GM23338 (cell line): ENCODE measurements around the gene TRPM3. TPM values are rescaled to one million over a fixed set of nuclear protein-coding genes. Genes with fewer than 3 reads are reported as not detected.
A peak's percentile ranks its signal among the peaks of the same experiment; 100 is the strongest.

Experiments used
- ATAC-seq: fragments of 200-7000 bp; cut with Tn5 transposase; 3 replicates; pipeline ENCODE4 v1.9.1; 2020
- DNase-seq: peaks from one replicate; pipeline ENCODE4 v3.0.0-alpha.2; 2015; ENCODE audit warnings: low spot score
- H2AFZ ChIP-seq: fragments of 200-600 bp; sonication (generic); 2 replicates; pipeline ENCODE4 v1.8.0; 2016; ENCODE audit warnings: antibody characterized with exemption, mild to moderate bottlenecking, moderate library complexity
- H3F3A ChIP-seq: fragments of 200-600 bp; sonication (generic); replicated peaks from 2 replicates; pipeline ENCODE4 v1.8.0; 2017; ENCODE audit warnings: antibody characterized with exemption, mixed run types, low read depth
- H3K27ac ChIP-seq: fragments of 200-600 bp; sonication (generic); 2 replicates; pipeline ENCODE4 v1.6.1; 2016; ENCODE audit warnings: low read depth
- H3K27me3 ChIP-seq: fragments of 200-600 bp; sonication (generic); 2 replicates; pipeline ENCODE4 v1.8.0; 2016; ENCODE audit warnings: mild to moderate bottlenecking, mixed run types, moderate library complexity; ENCODE audit not compliant: insufficient read depth
- H3K36me3 ChIP-seq: fragments of 200-600 bp; sonication (generic); 2 replicates; pipeline ENCODE4 v1.8.0; 2016; ENCODE audit warnings: mild to moderate bottlenecking; ENCODE audit not compliant: insufficient read depth
- H3K4me1 ChIP-seq: fragments of 200-600 bp; sonication (generic); 2 replicates; pipeline ENCODE4 v1.8.0; 2016; ENCODE audit warnings: mild to moderate bottlenecking, moderate library complexity; ENCODE audit not compliant: insufficient read depth
- H3K4me2 ChIP-seq: fragments of 200-600 bp; sonication (generic); 2 replicates; pipeline ENCODE4 v1.7.1; 2017; ENCODE audit warnings: mixed run types
- H3K4me3 ChIP-seq: fragments of 200-600 bp; sonication (generic); 2 replicates; pipeline ENCODE4 v1.6.1; 2016; ENCODE audit warnings: mixed run types
- H3K79me2 ChIP-seq: fragments of 200-600 bp; sonication (generic); replicated peaks from 2 replicates; pipeline ENCODE4 v1.8.0; 2017; ENCODE audit warnings: mild to moderate bottlenecking; ENCODE audit not compliant: insufficient read depth
- H3K9me2 ChIP-seq: fragments of 200-600 bp; sonication (generic); 2 replicates; pipeline ENCODE4 v1.8.0; 2017; ENCODE audit not compliant: insufficient read depth
- H4K20me1 ChIP-seq: fragments of 200-600 bp; sonication (generic); replicated peaks from 2 replicates; pipeline ENCODE4 v1.8.0; 2017; ENCODE audit warnings: mild to moderate bottlenecking; ENCODE audit not compliant: insufficient read depth
- H3K27ac Mint-ChIP-seq: 2 replicates; pipeline ENCODE4 v1.8.0; 2020; ENCODE audit warnings: inconsistent platforms, mild to moderate bottlenecking, moderate library complexity, mixed read lengths
- H3K27me3 Mint-ChIP-seq: 3 replicates; pipeline ENCODE4 v1.8.0; 2022; ENCODE audit warnings: low read depth, mild to moderate bottlenecking, moderate library complexity, mixed read lengths, inconsistent platforms; ENCODE audit not compliant: insufficient read depth, poor library complexity
- H3K36me3 Mint-ChIP-seq: 3 replicates; pipeline ENCODE4 v1.8.0; 2021; ENCODE audit warnings: low read depth, mild to moderate bottlenecking, inconsistent platforms, moderate library complexity, mixed read lengths
- H3K4me1 Mint-ChIP-seq: 3 replicates; pipeline ENCODE4 v1.8.0; 2020; ENCODE audit warnings: mild to moderate bottlenecking, inconsistent platforms, mixed read lengths
- H3K4me3 Mint-ChIP-seq: 3 replicates; pipeline ENCODE4 v1.8.0; 2021; ENCODE audit warnings: moderate library complexity, mild to moderate bottlenecking, inconsistent platforms, mixed read lengths
- H3K9me3 Mint-ChIP-seq: 3 replicates; pipeline ENCODE4 v1.8.0; 2020; ENCODE audit warnings: moderate library complexity, mild to moderate bottlenecking, inconsistent platforms, mixed read lengths
- JUNB ChIP-seq: IDR thresholded peaks from one replicate; pipeline ENCODE4 v1.6.1; 2016; ENCODE audit warnings: antibody characterized with exemption; ENCODE audit not compliant: unreplicated experiment
- NANOG ChIP-seq: IDR thresholded peaks from 2 replicates; pipeline ENCODE4 v1.6.1; 2016; ENCODE audit warnings: antibody characterized with exemption, borderline replicate concordance
- POLR2AphosphoS5 ChIP-seq: IDR thresholded peaks from 2 replicates; pipeline ENCODE4 v1.6.1; 2016; ENCODE audit warnings: antibody characterized with exemption, low read depth
- STAT1 ChIP-seq: IDR thresholded peaks from one replicate; pipeline ENCODE4 v1.6.1; 2016; ENCODE audit warnings: antibody characterized with exemption; ENCODE audit not compliant: unreplicated experiment
- ZNF114 ChIP-seq: fragments of 250-450 bp; sonication (Bioruptor Pico); IDR thresholded peaks from 2 replicates; pipeline ENCODE4 v1.5.0; 2020; ENCODE audit warnings: mild to moderate bottlenecking, moderate library complexity
- ZNF331 ChIP-seq: fragments of 250-450 bp; sonication (Bioruptor Pico); IDR thresholded peaks from 2 replicates; pipeline ENCODE4 v1.5.0; 2020; ENCODE audit warnings: low read depth, mild to moderate bottlenecking, moderate library complexity
- polyA plus RNA-seq: library from polyadenylated mRNA; unstranded; fragments of >200 nt; fragmentation: Nextera tagmentation; extraction: Ambion mirVana; gene quantifications from 2 replicates; pipeline ENCODE4 v1.2.1, GENCODE V29; 2016
- total RNA-seq: library from RNA; depleted of rRNA; stranded (reverse); fragments of >200 nt; shearing (Covaris generic); gene quantifications from 2 replicates; pipeline ENCODE4 v1.2.3, GENCODE V29; 2014
- TF ChIP-seq, protein P1 (sequence below), 2 experiments: fragments of 200-600 bp in 1 of 2; sonication (generic) in 1 of 2; conservative IDR thresholded peaks; 2 replicates each; pipeline versions ENCODE4 v1.5.1 to v1.6.1; 2016 to 2017; ENCODE audit warnings: antibody characterized with exemption in 2 of 2, low read depth in 2 of 2, mild to moderate bottlenecking in 2 of 2, moderate library complexity in 1 of 2
- TF ChIP-seq, protein P2 (sequence below): IDR thresholded peaks from 2 replicates; pipeline ENCODE4 v1.6.1; 2016; ENCODE audit warnings: antibody characterized with exemption

The TRPM3 gene
- total and polyA plus RNA-seq, 2 experiments from 2014 or later = 2.8 to 8.2 TPM

DNA sequence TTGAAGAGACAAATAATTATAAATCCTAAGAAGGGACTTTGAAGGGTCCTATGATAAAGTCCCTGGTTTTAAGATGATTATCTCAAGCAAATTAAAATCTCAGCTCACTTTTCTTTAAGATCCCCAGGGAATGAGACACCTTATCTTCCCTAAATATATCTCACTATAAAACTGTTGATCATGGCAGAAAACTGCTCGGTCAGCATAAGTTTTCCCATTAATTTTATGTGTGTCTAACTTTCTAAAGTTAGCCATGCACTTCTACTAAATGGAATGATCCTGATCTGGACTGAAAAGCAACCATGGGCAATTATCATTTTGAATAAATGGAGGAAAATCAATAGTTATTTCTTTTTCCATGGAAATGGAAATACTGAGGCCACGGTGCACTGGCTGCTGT lies 314.5 kb downstream of the TRPM3 start:
- no peaks in the 10 kb centered on the region for H3K36me3 ChIP-seq
- no peak overlapping the region for H3K27ac Mint-ChIP-seq
- no peak overlapping the region for H3K4me3 ChIP-seq
- no peak for TF ChIP-seq ZNF331 (CRISPR knock-in tag)
- no peak for TF ChIP-seq STAT1
- H3K4me2 ChIP-seq = no peak overlapping the region
- H3K27me3 ChIP-seq = no peaks in the 10 kb centered on the region
- H4K20me1 ChIP-seq = no peaks in the 10 kb centered on the region
- H3K4me3 Mint-ChIP-seq = no peak overlapping the region
- no peaks in the 10 kb centered on the region for H3K9me3 Mint-ChIP-seq
- H3K27me3 Mint-ChIP-seq = peaks cover 1% of the 10 kb centered on the region
- no peak overlapping the region for H2AFZ ChIP-seq
- H3K27ac ChIP-seq = no peak overlapping the region
- DNase-seq (no peak), ATAC-seq (no peak)
- H3K4me1 ChIP-seq = peaks cover 10% of the 10 kb centered on the region; the same call in 1 of the 2 replicates
- H3K79me2 ChIP-seq = no peaks in the 10 kb centered on the region
- no peaks in the 10 kb centered on the region for H3K9me2 ChIP-seq
- H3F3A ChIP-seq = no peaks in the 10 kb centered on the region
- no peaks in the 10 kb centered on the region; the same call in 2 of the 3 replicates for H3K36me3 Mint-ChIP-seq
- peaks cover 16% of the 10 kb centered on the region for H3K4me1 Mint-ChIP-seq

DNA sequence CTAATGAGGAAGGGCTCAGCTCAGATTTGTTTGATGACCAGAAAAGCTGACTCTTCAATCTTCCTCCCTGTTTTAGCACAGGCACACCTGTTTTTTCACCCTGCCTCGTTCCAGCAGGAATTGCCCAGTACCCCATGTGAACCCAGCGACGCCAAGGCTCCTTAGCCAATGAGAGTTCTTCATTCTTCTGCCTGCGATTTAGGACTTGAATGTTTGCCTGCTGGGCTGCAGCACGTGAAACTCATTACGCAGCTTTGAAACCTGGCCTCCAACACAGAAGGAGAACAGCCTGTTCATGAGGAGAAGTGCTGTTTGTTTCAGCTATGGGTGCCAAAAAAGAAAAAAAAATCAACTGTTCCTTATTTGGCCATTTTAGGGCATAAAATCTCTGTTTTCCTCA lies 315.5 kb downstream of the TRPM3 start:
- H3K4me1 Mint-ChIP-seq = peaks cover 23% of the 10 kb centered on the region
- H3K4me2 ChIP-seq = no peak overlapping the region

DNA sequence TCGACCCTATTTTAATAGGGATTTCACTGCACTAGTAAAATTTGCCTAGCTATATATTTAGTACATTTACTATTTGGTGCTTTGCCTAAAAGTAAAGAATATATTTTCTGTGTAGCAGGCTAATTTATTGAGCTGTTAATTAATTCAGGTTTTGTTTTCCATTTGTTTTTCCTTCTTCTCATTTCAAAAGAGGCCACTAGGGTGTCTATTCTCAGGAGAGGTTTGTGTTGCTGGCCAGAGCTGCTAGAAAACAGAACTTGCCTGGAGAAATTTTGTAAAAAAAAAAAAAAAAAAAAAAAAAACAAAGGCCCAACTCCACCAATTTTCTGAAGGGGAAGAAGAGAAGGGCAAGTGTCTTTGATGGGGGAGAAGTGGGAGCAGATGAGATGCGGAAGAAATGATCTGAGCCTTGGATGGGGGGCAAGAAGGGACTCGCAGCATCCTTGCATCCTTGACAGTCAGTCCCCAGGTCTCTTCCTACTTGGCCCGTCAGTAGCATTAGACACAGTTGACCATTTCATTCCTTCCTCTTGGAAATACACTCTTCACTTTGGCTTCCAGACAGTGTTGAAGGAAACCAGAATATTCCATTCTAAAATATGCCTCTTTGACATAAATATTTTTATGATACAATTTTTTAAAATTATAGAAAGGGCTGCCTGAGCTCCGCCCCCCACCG lies 318.5 kb downstream of the TRPM3 start:
- no peak for TF ChIP-seq NANOG
- TF ChIP-seq, protein P1, sequence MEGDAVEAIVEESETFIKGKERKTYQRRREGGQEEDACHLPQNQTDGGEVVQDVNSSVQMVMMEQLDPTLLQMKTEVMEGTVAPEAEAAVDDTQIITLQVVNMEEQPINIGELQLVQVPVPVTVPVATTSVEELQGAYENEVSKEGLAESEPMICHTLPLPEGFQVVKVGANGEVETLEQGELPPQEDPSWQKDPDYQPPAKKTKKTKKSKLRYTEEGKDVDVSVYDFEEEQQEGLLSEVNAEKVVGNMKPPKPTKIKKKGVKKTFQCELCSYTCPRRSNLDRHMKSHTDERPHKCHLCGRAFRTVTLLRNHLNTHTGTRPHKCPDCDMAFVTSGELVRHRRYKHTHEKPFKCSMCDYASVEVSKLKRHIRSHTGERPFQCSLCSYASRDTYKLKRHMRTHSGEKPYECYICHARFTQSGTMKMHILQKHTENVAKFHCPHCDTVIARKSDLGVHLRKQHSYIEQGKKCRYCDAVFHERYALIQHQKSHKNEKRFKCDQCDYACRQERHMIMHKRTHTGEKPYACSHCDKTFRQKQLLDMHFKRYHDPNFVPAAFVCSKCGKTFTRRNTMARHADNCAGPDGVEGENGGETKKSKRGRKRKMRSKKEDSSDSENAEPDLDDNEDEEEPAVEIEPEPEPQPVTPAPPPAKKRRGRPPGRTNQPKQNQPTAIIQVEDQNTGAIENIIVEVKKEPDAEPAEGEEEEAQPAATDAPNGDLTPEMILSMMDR (conservative IDR thresholded peaks at IDR 0.05; ENCODE audit: low read depth in 2 of 2) = peak in 1 of 2 experiments; percentile 20; a peak in 1 of 4 replicates
- no peaks in the 10 kb centered on the region for H3K9me2 ChIP-seq
- no peaks in the 10 kb centered on the region for H3K36me3 Mint-ChIP-seq
- no peaks in the 10 kb centered on the region for H3F3A ChIP-seq
- H3K4me3 ChIP-seq = no peak overlapping the region
- no peaks in the 10 kb centered on the region for H3K9me3 Mint-ChIP-seq
- peak overlapping the region; percentile 52; the same call in 1 of the 2 replicates for H3K27ac Mint-ChIP-seq
- H3K4me1 Mint-ChIP-seq = peaks cover 23% of the 10 kb centered on the region
- H3K4me2 ChIP-seq = no peak overlapping the region
- no peak overlapping the region for H3K4me3 Mint-ChIP-seq
- H3K79me2 ChIP-seq = no peaks in the 10 kb centered on the region
- DNase-seq (peak; percentile 38), ATAC-seq (peak; percentile 63)
- peaks cover 1% of the 10 kb centered on the region for H3K27me3 Mint-ChIP-seq
- H4K20me1 ChIP-seq = no peaks in the 10 kb centered on the region
- H3K36me3 ChIP-seq = no peaks in the 10 kb centered on the region
- peaks cover 21% of the 10 kb centered on the region for H3K4me1 ChIP-seq
- no peak overlapping the region for H2AFZ ChIP-seq
- H3K27me3 ChIP-seq = no peaks in the 10 kb centered on the region
- no peak overlapping the region for H3K27ac ChIP-seq

More for the DNA sequence above, 315.5 kb downstream of the TRPM3 start:
- Mint-ChIP-seq H3K36me3 (no peaks in the 10 kb centered on the region; the same call in 2 of the 3 replicates), H3K4me3 (no peak overlapping the region), H3K27ac (no peak overlapping the region), H3K9me3 (no peaks in the 10 kb centered on the region), H3K27me3 (peaks cover 1% of the 10 kb centered on the region)
- Histone ChIP-seq H3F3A (no peaks in the 10 kb centered on the region), H3K4me1 (peaks cover 20% of the 10 kb centered on the region), H3K9me2 (no peaks in the 10 kb centered on the region), H3K27ac (no peak overlapping the region), H3K36me3 (no peaks in the 10 kb centered on the region), H3K4me3 (no peak overlapping the region), H2AFZ (no peak overlapping the region), H3K27me3 (no peaks in the 10 kb centered on the region), H4K20me1 (no peaks in the 10 kb centered on the region), H3K79me2 (no peaks in the 10 kb centered on the region)
- TF ChIP-seq JUNB = no peak
- TF ChIP-seq, protein P2, sequence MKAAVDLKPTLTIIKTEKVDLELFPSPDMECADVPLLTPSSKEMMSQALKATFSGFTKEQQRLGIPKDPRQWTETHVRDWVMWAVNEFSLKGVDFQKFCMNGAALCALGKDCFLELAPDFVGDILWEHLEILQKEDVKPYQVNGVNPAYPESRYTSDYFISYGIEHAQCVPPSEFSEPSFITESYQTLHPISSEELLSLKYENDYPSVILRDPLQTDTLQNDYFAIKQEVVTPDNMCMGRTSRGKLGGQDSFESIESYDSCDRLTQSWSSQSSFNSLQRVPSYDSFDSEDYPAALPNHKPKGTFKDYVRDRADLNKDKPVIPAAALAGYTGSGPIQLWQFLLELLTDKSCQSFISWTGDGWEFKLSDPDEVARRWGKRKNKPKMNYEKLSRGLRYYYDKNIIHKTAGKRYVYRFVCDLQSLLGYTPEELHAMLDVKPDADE = no peak
- no peak for TF ChIP-seq STAT1
- TF ChIP-seq POLR2AphosphoS5 = no peak
- TF ChIP-seq ZNF114 (CRISPR knock-in tag) = no peak
- DNase-seq = no peak
- peak; percentile 42 for ATAC-seq
